Measurements from ENCODE around the gene REPIN1. TPM values are rescaled to one million over a fixed set of nuclear protein-coding genes. Genes with fewer than 3 reads are reported as not detected.
A peak's percentile ranks its signal among the peaks of the same experiment; 100 is the strongest.

REPIN1 gene
- total RNA-seq, 1 donor from 2014 or later = 148 TPM

DNA sequence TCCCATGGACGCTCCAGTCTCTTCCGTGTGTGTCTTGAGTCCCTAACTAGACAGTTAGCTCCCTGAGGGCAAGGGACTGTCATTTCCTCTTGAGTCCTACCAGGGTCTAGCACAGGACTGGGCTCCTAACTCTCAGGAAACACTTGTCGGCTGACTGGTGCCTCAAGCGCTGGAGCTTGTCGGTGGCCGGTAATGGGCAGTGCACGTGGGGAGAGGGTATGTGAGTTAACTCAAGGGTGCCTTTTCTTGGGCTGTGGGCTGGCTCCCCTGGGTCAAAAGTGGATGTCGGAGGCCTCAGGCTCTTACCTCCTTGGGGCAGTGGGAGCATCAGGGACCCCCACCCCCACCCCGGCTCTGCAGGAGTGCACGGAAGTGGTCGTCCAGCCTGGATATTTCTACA lies 43.4 kb downstream of the REPIN1 start:
- Mint-ChIP-seq H3K4me1 (ENCODE audit: low read depth) (peaks cover 6% of the 10 kb centered on the region), H3K36me3 (ENCODE audit: insufficient read depth) (peaks cover 3% of the 10 kb centered on the region), H3K4me3 (ENCODE audit: low read depth) (no peak overlapping the region), H3K27ac (no peak overlapping the region), H3K9me3 (ENCODE audit: low read depth) (no peaks in the 10 kb centered on the region), H3K27me3 (peaks cover 6% of the 10 kb centered on the region)
- no peak for TF ChIP-seq CTCF (IDR thresholded peaks at IDR 0.05; ENCODE audit: unreplicated experiment)
- DNase-seq (ENCODE audit: low spot score, unreplicated experiment) = no peak

- H3K4me1 Mint-ChIP-seq (ENCODE audit: low read depth) = peaks cover 5% of the 10 kb centered on the region
- DNase-seq (ENCODE audit: low spot score, unreplicated experiment) = no peak
- H3K27ac Mint-ChIP-seq = peak overlapping the region; percentile 43
- H3K9me3 Mint-ChIP-seq (ENCODE audit: low read depth) = no peaks in the 10 kb centered on the region
- H3K36me3 Mint-ChIP-seq (ENCODE audit: insufficient read depth) = peaks cover 1% of the 10 kb centered on the region
- H3K4me3 Mint-ChIP-seq (ENCODE audit: low read depth) = no peak overlapping the region
- peaks cover 6% of the 10 kb centered on the region for H3K27me3 Mint-ChIP-seq
- no peak for TF ChIP-seq CTCF (IDR thresholded peaks at IDR 0.05; ENCODE audit: unreplicated experiment)
Measured at GRCh38 chr7:150412518-150413488, 44.2 kb downstream of the REPIN1 start.

DNA sequence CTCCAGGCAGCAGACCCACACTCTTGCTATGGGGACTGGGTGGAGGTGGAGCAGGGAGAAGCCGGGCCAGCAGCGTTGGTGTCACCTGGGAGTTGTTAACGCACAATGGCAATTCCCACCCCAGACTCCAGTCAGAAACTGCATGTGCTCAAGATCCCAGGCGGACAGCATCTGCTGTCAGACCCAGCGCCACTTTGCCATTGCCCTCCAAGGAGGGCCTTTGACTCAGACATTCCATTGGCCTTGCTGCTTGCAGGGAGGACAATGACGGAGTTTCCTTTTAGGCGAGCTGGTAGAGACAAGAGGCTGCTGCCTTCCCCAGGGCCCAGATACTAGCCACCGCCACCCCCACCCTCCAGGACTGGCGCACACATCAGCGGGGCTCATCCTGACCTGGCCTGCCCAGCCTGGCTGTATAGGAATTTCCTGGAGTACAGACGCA lies 45.0 kb downstream of the REPIN1 start:
- peaks cover under 1% of the 10 kb centered on the region for H3K36me3 Mint-ChIP-seq (ENCODE audit: insufficient read depth)
- TF ChIP-seq CTCF (IDR thresholded peaks at IDR 0.05; ENCODE audit: unreplicated experiment) = no peak
- no peak overlapping the region for H3K4me3 Mint-ChIP-seq (ENCODE audit: low read depth)
- peaks cover 6% of the 10 kb centered on the region for H3K27me3 Mint-ChIP-seq
- H3K9me3 Mint-ChIP-seq (ENCODE audit: low read depth) = no peaks in the 10 kb centered on the region
- peaks cover 5% of the 10 kb centered on the region for H3K4me1 Mint-ChIP-seq (ENCODE audit: low read depth)
- H3K27ac Mint-ChIP-seq = no peak overlapping the region
- DNase-seq (ENCODE audit: low spot score, unreplicated experiment) = no peak

DNA sequence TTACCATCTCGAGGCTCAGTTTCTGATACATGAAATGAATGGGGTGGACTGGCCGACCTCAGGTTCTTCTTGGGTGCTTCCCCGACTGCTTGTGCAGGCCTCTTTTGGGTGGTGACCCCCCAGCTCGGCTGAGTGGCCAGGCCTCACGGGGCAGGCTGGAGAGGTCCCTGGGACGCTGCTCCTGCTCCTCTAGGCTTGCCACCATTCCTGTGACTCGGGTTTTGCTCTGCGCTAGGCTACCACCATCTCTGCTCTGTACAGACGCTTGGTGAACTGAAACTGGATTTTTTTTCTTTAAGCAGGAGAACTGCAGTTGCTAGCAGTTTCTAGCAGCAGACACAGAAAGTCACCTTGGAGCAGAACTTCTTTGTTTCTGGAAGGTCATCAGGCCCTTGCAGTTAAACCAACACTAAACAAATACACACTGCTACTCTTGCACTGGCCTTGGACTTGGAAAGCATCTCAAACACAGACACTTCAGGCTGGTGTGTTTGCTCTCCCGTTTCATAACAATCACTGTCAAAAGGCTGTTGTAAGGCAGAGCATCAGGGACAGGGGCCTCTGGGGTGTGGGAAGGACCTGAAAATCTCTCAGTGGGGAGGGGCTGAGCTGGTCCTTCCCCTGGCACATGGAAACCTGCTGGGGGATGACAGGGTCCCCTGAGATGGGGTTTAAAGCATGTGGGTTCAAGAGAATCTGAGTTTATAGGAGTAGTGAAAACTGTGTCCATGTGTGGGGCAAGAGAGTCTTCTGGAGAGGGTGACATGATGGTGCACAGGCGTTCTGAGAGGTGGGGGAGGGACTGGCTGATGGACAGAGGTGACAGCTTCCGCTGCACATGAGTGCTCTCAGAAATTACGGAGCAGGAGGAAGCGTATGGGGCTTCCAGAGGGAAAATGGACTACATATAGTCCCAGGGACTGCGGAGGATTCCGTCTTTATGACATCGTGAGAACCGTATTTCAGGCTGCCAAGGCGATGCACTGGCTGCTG lies 46.8 kb downstream of the REPIN1 start:
- TF ChIP-seq CTCF (IDR thresholded peaks at IDR 0.05; ENCODE audit: unreplicated experiment) = no peak
- Mint-ChIP-seq H3K36me3 (ENCODE audit: insufficient read depth) (no peaks in the 10 kb centered on the region), H3K4me1 (ENCODE audit: low read depth) (peaks cover 5% of the 10 kb centered on the region), H3K27ac (peak overlapping the region; percentile 6), H3K9me3 (ENCODE audit: low read depth) (no peaks in the 10 kb centered on the region), H3K4me3 (ENCODE audit: low read depth) (no peak overlapping the region), H3K27me3 (peaks cover 15% of the 10 kb centered on the region)
- DNase-seq (ENCODE audit: low spot score, unreplicated experiment) = no peak

GRCh38 chr7:150417239-150417638 lies 48.6 kb downstream of the REPIN1 start:
- H3K27ac Mint-ChIP-seq = no peak overlapping the region
- TF ChIP-seq CTCF (IDR thresholded peaks at IDR 0.05; ENCODE audit: unreplicated experiment) = no peak
- DNase-seq (ENCODE audit: low spot score, unreplicated experiment) = no peak

More at GRCh38 chr7:150417239-150417638, 48.6 kb downstream of the REPIN1 start:
- Mint-ChIP-seq H3K36me3 (ENCODE audit: insufficient read depth) (no peaks in the 10 kb centered on the region), H3K9me3 (ENCODE audit: low read depth) (no peaks in the 10 kb centered on the region), H3K27me3 (peaks cover 24% of the 10 kb centered on the region), H3K4me3 (ENCODE audit: low read depth) (no peak overlapping the region), H3K4me1 (ENCODE audit: low read depth) (peaks cover 5% of the 10 kb centered on the region)
